ENCODE results near the gene FAM120A. TPM values are rescaled to one million over a fixed set of nuclear protein-coding genes. Genes with fewer than 3 reads are reported as not detected.

FAM120A gene
- total RNA-seq, 1 experiment from 2014 or later = 80.2 TPM

DNA sequence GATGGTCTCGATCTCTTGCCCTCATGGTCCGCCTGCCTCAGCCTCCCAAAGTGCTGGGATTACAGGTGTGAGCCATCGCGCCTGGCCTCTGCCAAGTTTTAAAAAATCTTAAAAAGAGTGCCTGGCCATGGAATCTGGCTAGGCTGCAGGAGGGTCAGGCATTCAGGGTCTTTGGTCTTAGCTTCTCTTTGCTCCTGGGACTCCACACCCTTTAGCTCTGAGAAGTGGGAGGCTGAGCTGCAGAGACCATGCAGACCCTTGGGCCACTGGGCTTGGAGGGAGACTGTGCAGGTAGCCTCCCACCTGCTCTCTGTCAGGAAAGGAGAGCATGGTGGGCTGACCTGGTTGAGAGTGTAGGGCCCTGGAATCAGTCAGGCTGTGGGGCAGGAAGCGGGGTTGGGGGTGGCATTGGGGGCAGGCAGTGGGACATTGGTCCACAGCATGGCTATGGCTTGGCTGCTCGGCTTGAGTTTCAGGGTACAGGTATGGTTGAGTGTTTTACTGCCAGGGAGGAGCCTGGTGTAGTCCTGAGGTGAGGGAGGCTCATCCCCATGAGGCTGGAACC lies 145.7 kb downstream of the FAM120A start:
- H3K9me3 ChIP-seq (replicated peaks) = no peaks in the 10 kb centered on the region
- H3K4me1 ChIP-seq = no peaks in the 10 kb centered on the region
- H3K27ac ChIP-seq = no peak overlapping the region
- H3K4me3 ChIP-seq = no peak overlapping the region
- no peaks in the 10 kb centered on the region for H3K27me3 ChIP-seq
- no peak for DNase-seq
- peaks cover 5% of the 10 kb centered on the region for H3K36me3 ChIP-seq

DNA sequence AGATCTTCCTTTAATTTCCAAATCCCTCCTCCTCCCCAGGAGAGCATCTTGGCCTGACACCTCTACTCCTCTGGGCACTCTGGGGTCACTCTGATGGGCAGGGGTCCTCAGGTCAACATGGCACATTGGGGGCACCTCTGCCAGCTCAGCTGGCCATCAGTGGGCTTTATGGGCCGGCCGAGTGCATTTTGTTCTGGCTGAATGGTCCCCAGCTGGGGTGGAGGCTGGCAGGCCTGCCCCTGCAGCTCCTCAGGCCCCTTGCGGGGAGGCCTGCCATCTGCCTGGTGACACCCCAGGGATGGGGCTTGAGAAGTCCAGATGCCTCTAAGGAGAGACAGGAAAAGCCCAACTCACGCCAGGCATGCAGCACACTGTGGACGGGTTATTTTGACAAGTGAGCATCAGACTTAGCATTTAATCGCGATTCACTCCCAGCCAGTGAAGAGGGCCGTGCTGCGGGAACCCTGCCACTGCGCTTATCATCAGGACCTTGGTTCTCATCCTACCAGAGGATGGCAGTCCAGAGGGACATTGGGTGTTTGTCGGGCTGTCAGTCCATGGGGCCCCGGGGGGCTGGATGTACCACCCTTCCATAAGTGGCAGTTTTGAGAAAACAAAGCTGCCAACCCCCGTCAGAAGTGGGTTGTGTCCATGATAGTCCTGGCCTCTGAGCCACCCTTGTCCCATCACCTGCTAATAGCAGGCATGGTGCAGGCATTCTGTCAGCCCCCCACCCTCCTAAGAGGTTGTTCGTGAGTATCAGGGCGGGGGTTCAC lies 146.6 kb downstream of the FAM120A start:
- Histone ChIP-seq H3K36me3 (peaks cover 5% of the 10 kb centered on the region), H3K27ac (no peak overlapping the region), H3K27me3 (no peaks in the 10 kb centered on the region), H3K4me1 (no peaks in the 10 kb centered on the region), H3K9me3 (replicated peaks) (no peaks in the 10 kb centered on the region), H3K4me3 (no peak overlapping the region)
- no peak for DNase-seq

DNA sequence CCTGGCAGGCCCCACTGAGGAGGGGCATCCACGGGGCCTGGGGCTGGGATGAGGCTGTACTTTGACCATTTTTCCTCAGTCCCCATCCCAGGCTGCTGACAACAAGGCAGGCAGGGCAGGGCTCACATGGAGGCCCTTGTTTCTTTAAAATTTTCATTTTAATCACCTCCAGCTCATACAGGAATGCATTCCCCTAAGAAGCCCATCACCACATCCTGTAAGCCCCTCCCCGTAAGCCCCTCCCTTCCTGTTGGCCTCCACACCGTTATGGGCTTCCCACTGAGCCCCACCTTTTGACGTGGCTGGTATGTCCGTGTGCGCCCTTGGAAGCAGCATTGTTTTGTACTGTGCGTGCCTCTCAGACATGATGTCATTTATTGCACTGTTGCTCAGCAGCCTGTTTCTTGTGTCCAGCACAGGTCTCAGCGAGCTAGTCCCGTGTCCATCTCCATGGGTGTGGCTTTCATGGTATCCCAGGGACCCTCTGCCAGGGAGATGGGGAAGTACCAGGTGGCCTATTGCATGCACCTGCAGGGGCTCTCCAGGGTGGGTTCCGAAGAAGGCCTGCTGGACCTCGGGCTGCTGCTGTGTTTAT lies 147.3 kb downstream of the FAM120A start:
- no peak for DNase-seq
- peaks cover 5% of the 10 kb centered on the region for H3K36me3 ChIP-seq
- H3K27ac ChIP-seq = no peak overlapping the region
- no peak overlapping the region for H3K4me3 ChIP-seq
- H3K9me3 ChIP-seq (replicated peaks) = no peaks in the 10 kb centered on the region
- H3K27me3 ChIP-seq = no peaks in the 10 kb centered on the region
- no peaks in the 10 kb centered on the region for H3K4me1 ChIP-seq

DNA sequence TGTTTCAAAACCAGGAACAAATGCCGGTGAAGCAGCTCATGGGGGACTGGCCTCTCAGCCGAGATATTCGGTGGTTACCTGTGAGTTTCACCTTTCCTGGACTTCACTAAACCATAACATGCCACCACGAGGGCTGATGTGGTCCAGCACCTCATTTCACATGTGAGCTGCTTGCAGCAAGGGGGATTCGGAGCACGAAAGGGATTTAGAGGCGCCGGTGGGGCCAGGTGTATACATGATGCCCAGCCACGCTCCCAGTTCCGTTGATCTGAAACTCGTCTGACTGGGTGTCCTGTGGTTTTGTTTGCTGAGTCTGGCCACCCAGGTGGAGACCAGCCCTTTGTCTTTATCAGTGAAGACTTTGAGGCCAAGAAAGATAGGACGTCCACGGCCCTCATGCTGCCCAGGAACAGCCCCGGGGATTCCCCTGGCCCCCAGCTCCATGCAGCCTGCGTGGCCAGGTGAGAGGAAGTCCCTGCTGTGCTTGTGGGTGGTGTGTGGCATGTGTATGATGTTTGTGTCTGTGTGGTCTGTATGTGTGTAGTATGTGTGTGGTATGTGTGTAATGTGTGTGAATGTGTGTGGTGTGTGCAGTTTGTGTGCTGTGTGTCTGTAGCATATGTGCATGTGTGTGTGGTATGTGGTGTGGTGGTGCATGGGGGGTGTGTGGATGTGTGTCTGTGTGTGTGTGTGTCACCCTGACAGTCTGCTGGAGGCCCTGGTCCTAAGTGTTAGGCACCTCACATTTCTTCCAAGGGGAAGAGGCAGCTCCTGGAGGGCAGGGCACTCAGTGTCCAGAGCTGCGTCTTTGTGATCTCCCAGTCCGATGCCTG lies 148.3 kb downstream of the FAM120A start:
- Histone ChIP-seq H3K4me3 (no peak overlapping the region), H3K36me3 (peaks cover 5% of the 10 kb centered on the region), H3K4me1 (no peaks in the 10 kb centered on the region), H3K9me3 (replicated peaks) (no peaks in the 10 kb centered on the region), H3K27me3 (no peaks in the 10 kb centered on the region), H3K27ac (no peak overlapping the region)
- no peak for DNase-seq

DNA sequence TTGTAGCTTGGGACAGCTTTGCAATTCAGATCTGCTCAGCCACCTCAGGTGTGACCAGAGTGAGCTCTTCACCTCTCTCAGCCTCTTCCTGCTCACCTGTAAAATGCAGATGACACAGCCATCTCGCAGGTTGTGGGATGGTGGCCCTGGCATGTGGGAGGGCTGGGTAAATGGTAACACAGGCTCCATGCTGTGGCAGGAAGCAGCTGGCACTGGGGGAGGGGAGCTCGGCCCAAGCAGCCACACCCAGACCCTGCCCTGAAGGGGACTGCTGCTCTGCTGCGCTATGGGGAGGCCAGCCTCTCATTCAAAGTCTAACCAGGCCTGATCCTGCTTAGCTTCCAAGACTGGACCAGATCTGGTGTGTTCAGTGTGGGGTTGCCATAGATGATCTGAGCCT lies 149.0 kb downstream of the FAM120A start:
- Histone ChIP-seq H3K4me1 (no peaks in the 10 kb centered on the region), H3K36me3 (peaks cover 3% of the 10 kb centered on the region), H3K27me3 (no peaks in the 10 kb centered on the region), H3K9me3 (replicated peaks) (no peaks in the 10 kb centered on the region), H3K4me3 (no peak overlapping the region), H3K27ac (no peak overlapping the region)
- DNase-seq = peak; percentile 38 to 40

DNA sequence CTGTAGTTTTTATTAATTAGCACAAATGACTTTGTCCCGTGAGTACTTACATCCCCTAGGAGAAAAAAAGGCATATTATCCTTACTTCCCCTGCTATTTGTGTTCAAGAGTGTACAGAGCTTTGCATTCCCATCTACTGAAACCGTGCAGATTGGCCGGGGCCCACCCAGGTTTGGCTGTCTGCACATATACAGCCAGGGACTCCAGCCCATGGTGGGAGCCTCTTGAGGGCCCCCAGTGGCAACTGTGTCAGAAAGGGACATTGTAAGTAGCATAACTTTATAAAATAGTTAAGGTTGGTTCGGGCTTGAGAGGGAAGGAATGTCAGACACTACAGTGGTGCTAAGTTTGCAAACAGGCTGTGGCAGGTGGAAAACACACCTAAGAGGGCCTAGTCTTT lies 149.6 kb downstream of the FAM120A start:
- Histone ChIP-seq H3K36me3 (no peaks in the 10 kb centered on the region; the same call in 1 of the 2 replicates), H3K27ac (no peak overlapping the region), H3K4me1 (no peaks in the 10 kb centered on the region), H3K27me3 (no peaks in the 10 kb centered on the region), H3K9me3 (replicated peaks) (no peaks in the 10 kb centered on the region), H3K4me3 (no peak overlapping the region)
- no peak for DNase-seq

DNA sequence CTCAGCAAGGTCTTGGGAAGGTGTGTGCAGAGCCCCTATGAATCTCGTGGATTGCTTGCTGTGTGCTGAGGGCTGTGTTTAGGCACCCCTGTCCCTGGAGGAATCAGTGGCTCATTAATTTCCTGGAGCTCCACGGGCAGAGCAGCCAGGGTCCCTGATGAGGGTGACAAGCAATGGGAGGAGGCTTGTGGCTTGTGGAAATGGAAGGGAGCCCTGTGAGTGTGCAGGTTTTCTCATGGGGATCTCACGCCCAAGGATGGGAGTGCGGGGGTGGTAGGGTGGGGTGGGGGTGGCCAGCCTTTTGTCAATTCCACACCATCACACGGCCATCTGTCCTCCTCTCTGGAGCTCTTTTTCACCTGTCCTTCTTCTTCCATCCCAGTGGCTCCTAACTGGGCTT lies 150.2 kb downstream of the FAM120A start:
- H3K4me3 ChIP-seq = no peak overlapping the region
- H3K27ac ChIP-seq = no peak overlapping the region
- H3K36me3 ChIP-seq = peaks cover 5% of the 10 kb centered on the region
- DNase-seq = no peak
- H3K27me3 ChIP-seq = no peaks in the 10 kb centered on the region
- no peaks in the 10 kb centered on the region for H3K4me1 ChIP-seq
- H3K9me3 ChIP-seq (replicated peaks) = no peaks in the 10 kb centered on the region

DNA sequence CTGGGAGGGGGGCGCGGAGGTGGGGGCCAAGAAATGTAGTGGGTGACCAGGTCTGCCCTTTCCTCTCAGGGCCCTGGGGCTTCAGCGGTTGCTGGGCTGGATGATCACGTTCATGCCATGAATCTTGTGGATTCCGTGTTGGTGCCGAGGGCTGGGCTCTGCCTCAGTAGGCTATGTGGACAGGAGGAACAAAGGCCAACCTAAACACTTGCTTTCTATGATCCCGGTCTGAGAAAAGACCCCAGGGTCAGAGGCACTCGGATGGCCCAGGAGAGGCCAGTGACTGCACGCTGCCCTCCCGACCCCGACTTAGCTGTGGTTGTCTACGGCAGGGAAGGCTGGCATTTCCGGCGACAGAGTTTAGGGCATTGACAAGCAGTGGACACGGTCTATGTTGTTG lies 151.5 kb downstream of the FAM120A start:
- peaks cover 4% of the 10 kb centered on the region; the same call in 1 of the 2 replicates for H3K9me3 ChIP-seq (replicated peaks)
- no peak for DNase-seq
- H3K27ac ChIP-seq = no peak overlapping the region

DNA sequence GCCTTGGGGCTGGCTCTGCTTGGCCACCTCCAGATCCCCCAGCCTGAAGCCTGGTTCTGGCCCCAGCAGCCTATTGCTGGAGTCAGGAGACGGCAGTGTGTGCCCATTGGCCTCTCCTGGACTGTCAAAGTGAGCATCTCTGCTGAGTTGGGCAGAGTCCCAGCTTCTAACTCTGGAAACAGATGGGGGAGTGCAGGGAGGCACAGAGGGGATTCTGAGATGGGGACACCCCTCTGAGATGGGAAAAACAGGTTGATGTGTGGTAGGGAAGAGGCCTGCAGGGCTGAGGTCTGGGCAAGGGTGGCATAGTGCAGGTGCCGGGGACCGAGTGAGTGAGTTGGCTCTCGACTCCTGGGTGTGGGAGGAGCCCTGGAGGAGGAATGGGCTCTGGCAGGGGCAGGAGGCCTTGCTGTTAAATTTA lies 152.4 kb downstream of the FAM120A start:
- Histone ChIP-seq H3K27ac (no peak overlapping the region), H3K36me3 (peaks cover 5% of the 10 kb centered on the region), H3K4me3 (no peak overlapping the region), H3K4me1 (no peaks in the 10 kb centered on the region), H3K9me3 (replicated peaks) (peaks cover 4% of the 10 kb centered on the region; the same call in 1 of the 2 replicates), H3K27me3 (no peaks in the 10 kb centered on the region)
- no peak for DNase-seq

More for the DNA sequence above, 151.5 kb downstream of the FAM120A start:
- H3K4me3 ChIP-seq = no peak overlapping the region
- H3K27me3 ChIP-seq = no peaks in the 10 kb centered on the region
- H3K36me3 ChIP-seq = peaks cover 5% of the 10 kb centered on the region
- no peaks in the 10 kb centered on the region for H3K4me1 ChIP-seq

DNA sequence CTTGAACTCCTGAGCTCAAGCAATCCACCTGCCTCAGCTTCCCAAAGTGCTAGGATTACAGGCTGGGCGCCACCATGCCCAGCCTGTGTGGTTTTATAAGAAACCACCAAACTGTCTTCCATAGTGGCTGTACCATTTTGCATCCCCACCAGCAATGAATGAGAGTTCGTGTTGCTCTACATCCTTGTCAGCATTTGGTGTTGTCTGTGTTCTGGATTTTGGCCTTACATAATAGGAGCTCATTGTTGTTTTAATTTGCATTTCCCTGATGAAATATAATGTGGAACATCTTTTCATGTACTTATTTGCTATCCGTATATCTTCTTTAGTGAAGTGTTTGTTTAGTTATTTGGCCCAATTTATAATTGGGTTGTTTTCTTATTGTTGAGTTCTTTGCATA lies 154.7 kb downstream of the FAM120A start:
- H3K36me3 ChIP-seq = peaks cover 5% of the 10 kb centered on the region
- no peak for DNase-seq

DNA sequence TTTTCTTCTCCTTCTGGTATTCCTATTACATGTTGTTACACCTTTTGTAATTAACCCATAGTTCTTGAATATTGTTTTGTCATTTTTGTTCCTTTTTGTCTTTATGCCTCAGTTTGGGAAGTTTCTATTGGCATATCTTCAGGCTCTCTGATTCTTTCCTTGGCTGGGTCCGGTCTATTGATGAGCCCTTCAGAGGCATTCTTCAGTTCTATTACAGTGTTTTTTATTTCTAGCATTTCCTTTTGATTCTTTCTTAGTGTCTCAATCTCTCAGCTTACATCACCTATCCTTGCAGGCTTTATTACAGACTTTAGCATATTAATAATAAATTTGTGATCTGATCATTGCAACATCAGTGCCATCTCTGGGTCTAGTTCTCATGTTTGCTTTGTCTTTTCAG lies 158.7 kb downstream of the FAM120A start:
- Histone ChIP-seq H3K36me3 (peaks cover 7% of the 10 kb centered on the region), H3K9me3 (replicated peaks) (peaks cover 7% of the 10 kb centered on the region; the same call in 1 of the 2 replicates)

More for the DNA sequence above, 154.7 kb downstream of the FAM120A start:
- no peaks in the 10 kb centered on the region for H3K27me3 ChIP-seq
- H3K4me3 ChIP-seq = no peak overlapping the region
- peaks cover 7% of the 10 kb centered on the region; the same call in 1 of the 2 replicates for H3K9me3 ChIP-seq (replicated peaks)
- no peak overlapping the region for H3K27ac ChIP-seq
- no peaks in the 10 kb centered on the region for H3K4me1 ChIP-seq

DNA sequence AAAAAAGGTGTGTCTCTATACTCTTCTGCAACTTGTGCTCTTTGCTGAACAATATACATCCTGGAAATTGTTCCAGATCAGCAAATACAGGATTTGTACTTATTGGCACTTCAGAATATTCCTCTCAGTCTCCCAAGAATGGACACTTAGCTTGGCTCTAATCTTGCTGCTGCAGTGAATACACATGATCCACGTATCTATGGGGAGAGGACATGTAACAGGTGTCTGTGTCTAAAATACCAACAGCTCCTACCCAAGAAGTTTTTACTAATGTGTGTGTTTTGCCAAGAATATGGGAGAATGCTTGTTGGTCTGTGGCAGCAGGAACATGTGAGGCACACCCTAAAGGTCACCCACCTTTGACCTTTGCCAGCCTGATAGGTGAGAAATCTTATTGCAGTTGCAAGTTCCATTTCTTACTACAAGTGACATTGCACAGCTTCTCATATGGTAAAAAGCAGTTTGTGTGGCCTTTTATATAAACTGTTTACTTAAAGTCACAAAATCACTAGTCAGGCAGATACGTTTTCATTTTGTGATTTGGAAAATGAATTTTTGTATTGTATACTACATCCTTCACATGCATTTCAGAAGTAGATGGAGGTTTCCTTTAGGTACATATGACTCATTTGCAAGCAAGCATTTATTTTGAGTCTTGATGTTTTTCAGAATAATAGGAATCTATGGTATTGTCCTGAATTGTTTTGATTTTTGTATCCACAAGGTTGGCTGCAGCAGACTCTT lies 160.7 kb downstream of the FAM120A start:
- no peaks in the 10 kb centered on the region for H3K27me3 ChIP-seq
- peaks cover 2% of the 10 kb centered on the region; the same call in 1 of the 2 replicates for H3K36me3 ChIP-seq
- H3K4me1 ChIP-seq = no peaks in the 10 kb centered on the region
- no peak overlapping the region for H3K27ac ChIP-seq
- no peak for DNase-seq
- H3K4me3 ChIP-seq = no peak overlapping the region
- H3K9me3 ChIP-seq (replicated peaks) = peaks cover 7% of the 10 kb centered on the region; the same call in 1 of the 2 replicates

More for the DNA sequence above, 158.7 kb downstream of the FAM120A start:
- Histone ChIP-seq H3K27me3 (no peaks in the 10 kb centered on the region), H3K4me1 (no peaks in the 10 kb centered on the region), H3K27ac (no peak overlapping the region), H3K4me3 (no peak overlapping the region)
- no peak for DNase-seq

DNA sequence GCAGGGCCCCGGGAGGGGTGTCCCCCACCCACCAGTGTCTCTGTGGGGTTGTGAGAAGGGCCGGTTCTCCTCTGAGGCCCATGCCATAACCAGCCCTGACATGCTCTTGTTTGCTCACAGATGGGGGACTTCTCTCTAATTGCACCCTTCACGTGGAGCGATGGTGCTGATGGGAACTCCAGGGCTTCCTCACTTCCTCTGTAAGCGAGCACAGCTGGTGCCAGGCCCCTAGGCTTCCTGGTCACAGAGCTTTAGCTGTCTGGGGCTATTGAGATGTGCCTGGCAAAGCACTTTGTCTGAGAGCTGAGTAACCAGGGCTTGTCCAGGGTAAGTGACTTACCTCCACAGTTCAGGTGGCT lies 161.3 kb downstream of the FAM120A start:
- peaks cover 2% of the 10 kb centered on the region; the same call in 1 of the 2 replicates for H3K36me3 ChIP-seq
- H3K9me3 ChIP-seq (replicated peaks) = peaks cover 3% of the 10 kb centered on the region; the same call in 1 of the 2 replicates
- H3K4me1 ChIP-seq = no peaks in the 10 kb centered on the region
- no peak overlapping the region for H3K4me3 ChIP-seq
- no peak for DNase-seq
- no peak overlapping the region for H3K27ac ChIP-seq
- no peaks in the 10 kb centered on the region for H3K27me3 ChIP-seq

DNA sequence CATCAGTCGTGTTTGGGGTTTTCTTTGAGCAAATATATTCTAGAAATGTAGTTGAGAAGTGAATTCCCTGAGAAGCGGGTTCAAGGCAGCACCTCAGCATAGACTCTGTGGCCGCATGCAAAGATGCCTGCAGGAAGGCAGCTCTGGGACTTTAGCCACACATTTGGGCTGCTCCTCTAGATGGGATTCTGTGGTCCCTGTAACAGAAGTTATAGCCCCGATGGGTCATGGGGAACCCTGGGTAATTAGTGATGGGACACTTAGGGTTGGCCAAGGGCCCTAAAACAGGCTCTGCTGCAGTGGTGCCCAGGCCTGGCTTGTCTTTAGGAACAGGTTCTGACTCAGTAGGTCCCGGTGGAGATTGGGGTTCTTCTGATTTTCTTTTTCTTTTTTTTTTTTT lies 161.7 kb downstream of the FAM120A start:
- no peak overlapping the region for H3K4me3 ChIP-seq
- H3K27me3 ChIP-seq = no peaks in the 10 kb centered on the region
- no peak for DNase-seq
- H3K9me3 ChIP-seq (replicated peaks) = peaks cover 3% of the 10 kb centered on the region; the same call in 1 of the 2 replicates
- H3K36me3 ChIP-seq = peaks cover 2% of the 10 kb centered on the region; the same call in 1 of the 2 replicates
- H3K27ac ChIP-seq = no peak overlapping the region
- H3K4me1 ChIP-seq = no peaks in the 10 kb centered on the region

All from SJCRH30 (cell line).